GM13976 (cell line): ENCODE measurements around the gene SYNE2.
"Not testable (repeated sequence)": the region's sequence is repeated elsewhere in the genome, so short reads cannot be mapped to it uniquely, and the experiment has no call there.

Source experiments
- DNase-seq: peaks from one replicate; pipeline ENCODE4 v3.0.0; 2012; ENCODE audit warnings: low spot score
- in situ Hi-C: fragments of 300-500 bp; cut with MboI; formaldehyde crosslinking; loops from one replicate; pipeline ENCODE4 v1.12.0; 2022; ENCODE audit warnings: low sequenced_read_pairs, mixed read lengths, inconsistent platforms; ENCODE audit not compliant: unreplicated experiment
- TF ChIP-seq, protein P1 (sequence below): IDR thresholded peaks from 2 replicates; pipeline ENCODE4 v1.5.1; 2012; ENCODE audit warnings: borderline replicate concordance, mild to moderate bottlenecking; ENCODE audit not compliant: insufficient read depth; ENCODE audit errors: extremely low read depth, missing control alignments, control extremely low read depth

Gene SYNE2

DNA sequence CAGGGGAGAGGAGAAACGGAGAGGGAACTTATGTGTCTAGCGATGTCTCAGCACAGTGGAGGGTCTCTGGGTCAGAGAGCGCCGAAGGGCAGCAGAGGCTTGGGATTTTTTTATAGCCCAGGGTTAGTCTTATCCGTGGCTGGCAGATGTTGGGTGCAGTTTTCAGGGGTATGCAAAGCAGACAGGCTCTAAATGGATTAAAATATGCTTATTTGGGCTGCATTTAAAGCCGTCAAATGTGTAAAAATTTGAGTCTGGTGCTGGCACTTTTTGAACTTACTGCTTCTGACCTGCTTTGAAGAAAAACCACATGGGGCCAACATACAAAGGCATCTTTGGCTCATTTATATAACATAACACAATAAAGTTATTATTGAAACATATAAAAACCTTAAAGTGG is 262.6 kb downstream of the SYNE2 start:
- in situ Hi-C loops: no loop called here
- DNase-seq: no peak
- TF ChIP-seq, protein P1, sequence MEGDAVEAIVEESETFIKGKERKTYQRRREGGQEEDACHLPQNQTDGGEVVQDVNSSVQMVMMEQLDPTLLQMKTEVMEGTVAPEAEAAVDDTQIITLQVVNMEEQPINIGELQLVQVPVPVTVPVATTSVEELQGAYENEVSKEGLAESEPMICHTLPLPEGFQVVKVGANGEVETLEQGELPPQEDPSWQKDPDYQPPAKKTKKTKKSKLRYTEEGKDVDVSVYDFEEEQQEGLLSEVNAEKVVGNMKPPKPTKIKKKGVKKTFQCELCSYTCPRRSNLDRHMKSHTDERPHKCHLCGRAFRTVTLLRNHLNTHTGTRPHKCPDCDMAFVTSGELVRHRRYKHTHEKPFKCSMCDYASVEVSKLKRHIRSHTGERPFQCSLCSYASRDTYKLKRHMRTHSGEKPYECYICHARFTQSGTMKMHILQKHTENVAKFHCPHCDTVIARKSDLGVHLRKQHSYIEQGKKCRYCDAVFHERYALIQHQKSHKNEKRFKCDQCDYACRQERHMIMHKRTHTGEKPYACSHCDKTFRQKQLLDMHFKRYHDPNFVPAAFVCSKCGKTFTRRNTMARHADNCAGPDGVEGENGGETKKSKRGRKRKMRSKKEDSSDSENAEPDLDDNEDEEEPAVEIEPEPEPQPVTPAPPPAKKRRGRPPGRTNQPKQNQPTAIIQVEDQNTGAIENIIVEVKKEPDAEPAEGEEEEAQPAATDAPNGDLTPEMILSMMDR: no peak

DNA sequence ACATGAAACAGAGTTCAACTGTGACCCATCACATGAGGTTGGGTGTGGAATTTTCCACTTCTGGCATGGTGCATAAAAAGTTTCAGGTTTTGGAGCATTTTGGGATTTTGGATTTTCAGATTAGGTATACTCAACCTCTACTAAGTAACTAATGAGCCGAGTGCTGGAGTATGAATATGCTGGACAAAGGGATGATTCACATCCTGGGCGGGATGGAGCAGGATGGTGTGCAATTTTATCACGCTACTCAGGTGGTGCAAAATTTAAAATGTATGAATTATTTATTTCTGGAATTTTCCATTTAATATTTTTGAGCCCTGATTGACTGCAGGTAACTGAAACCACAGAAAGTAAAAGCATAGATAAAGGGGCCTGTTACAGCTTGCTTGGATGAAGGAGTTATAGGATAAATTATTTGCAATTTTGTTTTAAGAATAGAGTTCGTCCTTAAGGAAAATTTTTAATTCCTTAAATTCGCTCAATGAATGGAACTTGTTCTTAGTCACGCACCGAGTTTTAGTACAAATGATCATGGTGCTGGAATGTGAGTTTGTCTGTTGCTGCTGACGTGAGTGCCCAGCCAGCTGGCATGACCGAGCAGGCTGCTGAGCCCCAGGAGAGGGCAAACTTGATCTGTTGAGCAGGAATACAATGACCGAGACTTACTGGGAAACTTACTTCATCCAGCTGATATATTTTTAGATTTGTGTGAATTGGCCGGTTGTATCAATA is 265.0 kb downstream of the SYNE2 start:
- in situ Hi-C loops: no loop called here
- TF ChIP-seq, protein P1: no peak
- DNase-seq: no peak

DNA sequence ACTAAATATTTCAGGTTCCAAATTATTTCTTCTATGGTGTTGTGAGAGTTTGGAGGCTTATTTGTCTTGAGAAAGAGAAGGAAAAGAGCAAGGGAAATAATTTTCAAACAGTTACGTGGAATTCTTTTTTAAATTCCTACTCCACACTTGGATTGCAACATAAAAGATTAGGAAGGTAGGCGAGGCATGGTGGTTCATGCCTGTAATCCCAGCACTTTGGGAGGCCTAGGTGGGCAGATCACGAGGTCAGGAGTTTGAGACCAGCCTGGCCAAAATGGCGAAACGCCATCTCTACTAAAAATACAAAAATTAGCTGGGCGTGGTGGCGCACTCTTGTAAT is 265.6 kb downstream of the SYNE2 start:
- DNase-seq, in situ Hi-C loops: not testable (repeated sequence)

DNA sequence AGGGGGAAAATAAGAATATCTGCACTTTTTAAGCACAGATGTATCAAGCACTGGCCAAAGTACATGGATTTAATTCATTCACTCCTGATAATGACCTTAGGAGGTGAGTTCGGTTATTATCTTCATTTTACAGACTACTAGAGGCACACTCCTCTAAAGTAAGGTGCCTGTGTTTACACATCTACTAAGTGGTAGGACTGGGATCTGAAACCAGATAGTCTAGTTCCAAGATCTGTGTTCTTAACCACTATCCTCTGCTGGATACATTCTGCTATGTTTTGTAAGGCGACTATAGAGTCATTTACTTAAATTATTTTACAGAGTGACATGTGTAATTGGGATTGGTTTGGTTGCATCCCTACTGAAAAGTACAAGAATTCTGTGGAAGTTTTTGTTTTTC is 266.1 kb downstream of the SYNE2 start:
- in situ Hi-C loops: no loop called here
- DNase-seq: no peak

DNA sequence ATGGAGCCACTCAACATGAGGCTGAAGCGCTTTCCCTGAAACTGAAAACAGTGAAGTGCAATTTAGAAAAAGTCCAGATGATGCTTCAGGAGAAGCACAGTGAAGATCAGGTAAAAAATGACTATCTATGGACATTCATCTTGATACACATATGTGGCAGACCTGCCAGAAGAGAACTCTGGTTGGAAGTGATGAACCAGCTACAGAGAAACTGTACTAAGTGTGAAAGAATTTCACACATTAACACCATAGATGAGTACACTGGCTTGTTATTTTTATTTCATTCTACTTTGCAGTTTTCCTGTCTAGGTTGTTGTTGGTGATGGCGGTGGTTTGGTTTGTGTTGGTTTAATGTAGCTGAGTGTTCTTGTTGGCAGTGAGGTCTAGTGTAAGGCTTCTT is 266.7 kb downstream of the SYNE2 start:
- DNase-seq: no peak
- TF ChIP-seq, protein P1: no peak
- in situ Hi-C loops: no loop called here

More for the DNA sequence above, 266.1 kb downstream of the SYNE2 start:
- TF ChIP-seq, protein P1: no peak

DNA sequence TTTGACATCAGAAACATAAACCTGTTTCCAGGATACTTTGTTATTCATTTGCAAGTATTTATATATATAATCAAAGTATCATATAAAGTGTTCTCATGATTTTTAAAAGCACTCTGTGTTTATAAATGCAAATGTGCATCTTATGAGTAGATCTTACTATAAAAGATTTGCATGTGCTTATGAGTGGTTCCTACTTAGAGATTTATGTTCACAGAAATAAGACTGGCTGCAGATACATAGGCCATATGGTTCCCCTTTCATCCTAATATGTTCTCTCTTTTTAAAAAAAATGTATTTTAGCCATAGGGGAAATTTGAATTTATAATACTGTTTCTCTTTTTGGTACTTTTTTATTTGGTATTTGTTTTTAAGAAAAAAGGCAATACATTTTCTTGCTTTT is 267.2 kb downstream of the SYNE2 start:
- DNase-seq: no peak
- in situ Hi-C loops: no loop called here
- TF ChIP-seq, protein P1: no peak

DNA sequence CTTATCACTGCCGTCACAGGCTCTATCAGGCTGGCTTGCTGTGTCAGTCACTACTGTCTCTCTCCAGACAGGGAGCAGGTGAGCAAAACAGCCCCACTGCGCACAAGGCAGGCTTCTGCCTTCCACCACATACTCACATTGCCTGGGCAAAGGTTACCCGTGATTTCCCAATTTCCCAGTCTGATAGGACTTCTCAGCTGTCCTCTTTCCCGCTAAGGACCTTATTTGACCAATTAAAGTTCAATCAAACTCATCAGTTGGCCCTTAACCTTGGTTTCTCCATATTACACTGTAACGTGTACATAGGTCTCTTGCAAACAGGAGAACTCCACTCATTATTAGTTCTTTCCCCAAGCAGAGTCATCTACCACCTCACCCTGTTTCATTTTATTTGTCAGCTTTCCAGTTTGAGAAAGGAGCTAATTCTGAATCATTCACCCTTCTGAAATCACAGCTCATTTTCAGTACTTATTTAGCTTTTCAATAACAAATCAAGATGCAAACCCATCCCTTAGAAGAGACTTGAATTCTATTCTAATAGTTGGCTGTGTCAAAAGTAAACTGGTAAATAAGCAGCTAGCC is 270.5 kb downstream of the SYNE2 start:
- TF ChIP-seq, protein P1: no peak
- in situ Hi-C loops: no loop called here
- DNase-seq: no peak
